Measurements from ENCODE around the gene COLGALT1. TPM values are rescaled to one million over a fixed set of nuclear protein-coding genes. Genes with fewer than 3 reads are reported as not detected.
A peak's percentile ranks its signal among the peaks of the same experiment; 100 is the strongest.
"Not testable (repeated sequence)": the region's sequence is repeated elsewhere in the genome, so short reads cannot be mapped to it uniquely, and the experiment has no call there.

Gene COLGALT1
- total RNA-seq, 1 experiment from 2014 or later: 103 TPM

GRCh38 chr19:17550076-17550667, 5.3 kb upstream of the COLGALT1 start:
- no peak for TF ChIP-seq CTCF (IDR thresholded peaks at IDR 0.05; ENCODE audit: unreplicated experiment)
- H3K9me3 Mint-ChIP-seq (ENCODE audit: unreplicated experiment): no peaks in the 10 kb centered on the region
- intact Hi-C loops (cut with micrococcal nuclease): no loop called here
- no TSS peak for BruUV-seq (replicated peaks)
- no peak overlapping the region for H3K27ac Mint-ChIP-seq (ENCODE audit: low read depth, unreplicated experiment)
- H3K4me3 Mint-ChIP-seq (ENCODE audit: unreplicated experiment): no peak overlapping the region
- H3K27me3 Mint-ChIP-seq (ENCODE audit: insufficient read depth, unreplicated experiment): no peaks in the 10 kb centered on the region
- CTCF ChIA-PET: interaction anchor here (0.6 to 1.1 kb wide), 2 partner anchors 22 to 23 kb away, joined by 3 read pairs; no protein-coding TSS in a partner anchor
- peaks cover 7% of the 10 kb centered on the region for H3K36me3 Mint-ChIP-seq (ENCODE audit: insufficient read depth, unreplicated experiment)
- POLR2A ChIA-PET: interaction anchor here (1.3 kb wide), 1 partner anchor 39 kb away, joined by 3 read pairs; the partner anchor contains the start of gene PGLS
- DNase-seq (ENCODE audit: unreplicated experiment): no peak
- peaks cover 6% of the 10 kb centered on the region for H3K4me1 Mint-ChIP-seq (ENCODE audit: insufficient read depth, unreplicated experiment)

GRCh38 chr19:17552735-17553134, 2.7 kb upstream of the COLGALT1 start:
- Mint-ChIP-seq H3K27ac (ENCODE audit: low read depth, unreplicated experiment) (peak overlapping the region; percentile 44), H3K4me1 (ENCODE audit: insufficient read depth, unreplicated experiment) (peaks cover 13% of the 10 kb centered on the region), H3K36me3 (ENCODE audit: insufficient read depth, unreplicated experiment) (peaks cover 11% of the 10 kb centered on the region)
- not testable (repeated sequence) for H3K9me3 Mint-ChIP-seq (ENCODE audit: unreplicated experiment); BruUV-seq (replicated peaks); H3K27me3 Mint-ChIP-seq (ENCODE audit: insufficient read depth, unreplicated experiment); DNase-seq (ENCODE audit: unreplicated experiment); H3K4me3 Mint-ChIP-seq (ENCODE audit: unreplicated experiment)
- intact Hi-C loops (cut with micrococcal nuclease): loop anchor here (2.0 kb wide), 1 partner anchor 42 kb away; the partner anchor contains the start of gene PGLS
- ChIA-PET CTCF (interaction anchor here (0.5 to 1.0 kb wide), 5 partner anchors 23 to 384 kb away, joined by 3 to 5 read pairs (median 3); no protein-coding TSS in a partner anchor), POLR2A (interaction anchor here (1.6 to 3.1 kb wide), 3 partner anchors 41 to 380 kb away, joined by 3 to 19 read pairs (median 4); partner anchors contain the start of genes CCDC124 and PGLS)

- no peaks in the 10 kb centered on the region for H3K27me3 Mint-ChIP-seq (ENCODE audit: insufficient read depth, unreplicated experiment)
- H3K9me3 Mint-ChIP-seq (ENCODE audit: unreplicated experiment): no peaks in the 10 kb centered on the region
- H3K4me1 Mint-ChIP-seq (ENCODE audit: insufficient read depth, unreplicated experiment): peaks cover 13% of the 10 kb centered on the region
- CTCF ChIA-PET: interaction anchor here (0.5 to 1.0 kb wide), 3 partner anchors 42 to 385 kb away, joined by 3 to 5 read pairs (median 4); no protein-coding TSS in a partner anchor
- no TSS peak for BruUV-seq (replicated peaks)
- peaks cover 11% of the 10 kb centered on the region for H3K36me3 Mint-ChIP-seq (ENCODE audit: insufficient read depth, unreplicated experiment)
- intact Hi-C loops (cut with micrococcal nuclease): loop anchor here (2.0 kb wide), 1 partner anchor 42 kb away; the partner anchor contains the start of gene PGLS
- H3K4me3 Mint-ChIP-seq (ENCODE audit: unreplicated experiment): peak overlapping the region; percentile 45
- POLR2A ChIA-PET: interaction anchor here (0.7 to 3.1 kb wide), 4 partner anchors 42 to 379 kb away, joined by 3 to 19 read pairs (median 4); partner anchors contain the start of genes CCDC124 and PGLS
- peak overlapping the region; percentile 44 for H3K27ac Mint-ChIP-seq (ENCODE audit: low read depth, unreplicated experiment)
- DNase-seq (ENCODE audit: unreplicated experiment): peak; percentile 96
- TF ChIP-seq CTCF (IDR thresholded peaks at IDR 0.05; ENCODE audit: unreplicated experiment): no peak
Measured at GRCh38 chr19:17553256-17553655, 2.2 kb upstream of the COLGALT1 start.

- Mint-ChIP-seq H3K36me3 (ENCODE audit: insufficient read depth, unreplicated experiment) (peaks cover 19% of the 10 kb centered on the region), H3K27me3 (ENCODE audit: insufficient read depth, unreplicated experiment) (no peaks in the 10 kb centered on the region), H3K9me3 (ENCODE audit: unreplicated experiment) (no peaks in the 10 kb centered on the region), H3K4me1 (ENCODE audit: insufficient read depth, unreplicated experiment) (peaks cover 15% of the 10 kb centered on the region), H3K27ac (ENCODE audit: low read depth, unreplicated experiment) (peak overlapping the region; percentile 67), H3K4me3 (ENCODE audit: unreplicated experiment) (peak overlapping the region; percentile 86)
- BruUV-seq (replicated peaks): no TSS peak
- DNase-seq (ENCODE audit: unreplicated experiment): no peak
- TF ChIP-seq CTCF (IDR thresholded peaks at IDR 0.05; ENCODE audit: unreplicated experiment): no peak
- intact Hi-C loops (cut with micrococcal nuclease): no loop called here
- CTCF ChIA-PET: interaction anchor here (0.6 to 1.2 kb wide), 2 partner anchors 30 to 305 kb away, joined by 4 to 7 read pairs; partner anchors contain the start of gene RPL18A
- POLR2A ChIA-PET: interaction anchor here (3.1 kb wide), 1 partner anchor 44 kb away, joined by 19 read pairs; the partner anchor contains the start of gene PGLS
Measured at GRCh38 chr19:17554968-17555479, 425 bp upstream of the COLGALT1 start.

Data from MCF 10A (cell line).